Neural cell (in vitro differentiated cells): Measurements from ENCODE around the gene OR1K1. TPM values are rescaled to one million over a fixed set of nuclear protein-coding genes. Genes with fewer than 3 reads are reported as not detected.
"Not testable (repeated sequence)": the region's sequence is repeated elsewhere in the genome, so short reads cannot be mapped to it uniquely, and the experiment has no call there.

Experiments used
- H2AFZ ChIP-seq: fragments of 200-600, 300-800 bp; sonication (generic), shearing (Covaris generic); 2 replicates; pipeline ENCODE4 v1.6.0; 2014; ENCODE audit warnings: low read depth, mild to moderate bottlenecking, antibody characterized with exemption, low read length, moderate library complexity
- H3F3A ChIP-seq: fragments of 200-600 bp; shearing (Covaris generic); 2 replicates; pipeline ENCODE4 v1.6.1; 2016; ENCODE audit warnings: mild to moderate bottlenecking, moderate library complexity, mixed read lengths, antibody characterized with exemption, low read length; ENCODE audit not compliant: insufficient read depth, poor library complexity, severe bottlenecking
- H3K27ac ChIP-seq: fragments of 200-600, 300-800 bp; sonication (generic), shearing (Covaris generic); 2 replicates; pipeline ENCODE4 v1.5.1; 2014; ENCODE audit warnings: mild to moderate bottlenecking, low read length, moderate library complexity
- H3K27me3 ChIP-seq: fragments of 300-800, 200-600 bp; sonication (generic), shearing (Covaris generic); 2 replicates; pipeline ENCODE4 v1.6.0; 2014; ENCODE audit warnings: mild to moderate bottlenecking, low read depth, low read length, moderate library complexity; ENCODE audit not compliant: insufficient read depth
- H3K36me3 ChIP-seq: fragments of 300-800, 200-600 bp; sonication (generic), shearing (Covaris generic); 2 replicates; pipeline ENCODE4 v1.5.1; 2014; ENCODE audit warnings: mild to moderate bottlenecking, antibody characterized with exemption, low read length, moderate library complexity; ENCODE audit not compliant: insufficient read depth
- H3K4me2 ChIP-seq: fragments of 300-800, 200-600 bp; sonication (generic), shearing (Covaris generic); 2 replicates; pipeline ENCODE4 v1.6.0; 2014; ENCODE audit warnings: mild to moderate bottlenecking, low read length
- H3K4me3 ChIP-seq: fragments of 300-800, 200-600 bp; sonication (generic), shearing (Covaris generic); 2 replicates; pipeline ENCODE4 v1.5.1; 2014; ENCODE audit warnings: mild to moderate bottlenecking, low read length, moderate library complexity
- H3K79me2 ChIP-seq: fragments of 200-600 bp; shearing (Covaris generic); replicated peaks from 2 replicates; pipeline ENCODE4 v1.6.0; 2014; ENCODE audit warnings: mild to moderate bottlenecking, low read length, moderate library complexity; ENCODE audit not compliant: insufficient read depth
- H3K9ac ChIP-seq: fragments of 300-800, 200-600 bp; sonication (generic), shearing (Covaris generic); 2 replicates; pipeline ENCODE4 v1.6.1; 2016; ENCODE audit warnings: mild to moderate bottlenecking, low read length, mixed read lengths
- H3K9me2 ChIP-seq: fragments of 200-600 bp; shearing (Covaris generic); 2 replicates; pipeline ENCODE4 v1.6.1; 2016; ENCODE audit warnings: mild to moderate bottlenecking, low read length, mixed read lengths; ENCODE audit not compliant: insufficient read depth
- H3K9me3 ChIP-seq: fragments of 200-600, 300-800 bp; sonication (generic), shearing (Covaris generic); 2 replicates; pipeline ENCODE4 v1.6.1; 2016; ENCODE audit warnings: mild to moderate bottlenecking, mixed run types, low read length, moderate library complexity, mixed read lengths
- H4K20me1 ChIP-seq: fragments of 200-600 bp; shearing (Covaris generic); 2 replicates; pipeline ENCODE4 v1.6.1; 2016; ENCODE audit warnings: mild to moderate bottlenecking, mixed run types; ENCODE audit not compliant: insufficient read depth
- EP300 ChIP-seq: fragments of 450-650 bp; conservative IDR thresholded peaks from 2 replicates; pipeline ENCODE4 v1.6.1; 2014; ENCODE audit warnings: antibody characterized with exemption, mild to moderate bottlenecking, moderate library complexity; ENCODE audit not compliant: poor library complexity, severe bottlenecking
- EZH2 ChIP-seq: fragments of 200-600, 300-800 bp; shearing (Covaris generic), sonication (generic); IDR thresholded peaks from 2 replicates; pipeline ENCODE4 v1.6.1; 2014; ENCODE audit warnings: antibody characterized with exemption, low read length, borderline replicate concordance, mild to moderate bottlenecking; ENCODE audit not compliant: insufficient read depth, poor library complexity, severe bottlenecking
- MXI1 ChIP-seq: fragments of 450-650 bp; conservative IDR thresholded peaks from 2 replicates; pipeline ENCODE4 v1.6.1; 2014; ENCODE audit warnings: antibody characterized with exemption, mild to moderate bottlenecking; ENCODE audit not compliant: poor library complexity, severe bottlenecking
- POLR2AphosphoS5 ChIP-seq: IDR thresholded peaks from 2 replicates; pipeline ENCODE4 v1.6.1; 2012
- RAD21 ChIP-seq: fragments of 450-650 bp; conservative IDR thresholded peaks from 2 replicates; pipeline ENCODE4 v1.6.1; 2014; ENCODE audit warnings: antibody characterized with exemption, mild to moderate bottlenecking, moderate library complexity
- SMC3 ChIP-seq: fragments of 450-650 bp; conservative IDR thresholded peaks from 2 replicates; pipeline ENCODE4 v1.6.1; 2014; ENCODE audit warnings: antibody characterized with exemption, mild to moderate bottlenecking, moderate library complexity; ENCODE audit not compliant: poor library complexity
- TAF1 ChIP-seq: IDR thresholded peaks from 2 replicates; pipeline ENCODE4 v1.6.1; 2012; ENCODE audit warnings: low read depth
- polyA plus RNA-seq: library from polyadenylated mRNA; depleted of rRNA; stranded (reverse); fragments of >200 nt; gene quantifications from 2 replicates; pipeline ENCODE4 v1.2.3, GENCODE V29; 2014
- TF ChIP-seq, protein P1 (sequence below): IDR thresholded peaks from 2 replicates; pipeline ENCODE4 v1.6.1; 2012; ENCODE audit warnings: borderline replicate concordance
- TF ChIP-seq, protein P2 (sequence below): fragments of 450-650 bp; IDR thresholded peaks from 2 replicates; pipeline ENCODE4 v1.5.1; 2014; ENCODE audit warnings: antibody characterized with exemption, mild to moderate bottlenecking, moderate library complexity; ENCODE audit not compliant: poor library complexity, severe bottlenecking

The OR1K1 gene
- polyA plus RNA-seq, 1 donor from 2014 or later, result not detected

GRCh38 chr9:122807271-122807900 is 7.5 kb downstream of the OR1K1 start:
- Histone ChIP-seq H4K20me1 (no peaks in the 10 kb centered on the region), H3F3A (no peaks in the 10 kb centered on the region), H3K27me3 (no peaks in the 10 kb centered on the region), H3K27ac (no peak overlapping the region), H3K9me3 (no peaks in the 10 kb centered on the region), H3K79me2 (no peaks in the 10 kb centered on the region), H3K4me3 (no peak overlapping the region), H3K4me2 (no peak overlapping the region), H3K36me3 (no peaks in the 10 kb centered on the region), H3K9ac (no peak overlapping the region), H2AFZ (no peak overlapping the region), H3K9me2 (no peaks in the 10 kb centered on the region)
- TF ChIP-seq EZH2 (no peak), EP300 (no peak), POLR2AphosphoS5 (no peak), RAD21 (no peak), MXI1 (no peak), SMC3 (no peak), TAF1 (no peak)
- TF ChIP-seq, protein P1, sequence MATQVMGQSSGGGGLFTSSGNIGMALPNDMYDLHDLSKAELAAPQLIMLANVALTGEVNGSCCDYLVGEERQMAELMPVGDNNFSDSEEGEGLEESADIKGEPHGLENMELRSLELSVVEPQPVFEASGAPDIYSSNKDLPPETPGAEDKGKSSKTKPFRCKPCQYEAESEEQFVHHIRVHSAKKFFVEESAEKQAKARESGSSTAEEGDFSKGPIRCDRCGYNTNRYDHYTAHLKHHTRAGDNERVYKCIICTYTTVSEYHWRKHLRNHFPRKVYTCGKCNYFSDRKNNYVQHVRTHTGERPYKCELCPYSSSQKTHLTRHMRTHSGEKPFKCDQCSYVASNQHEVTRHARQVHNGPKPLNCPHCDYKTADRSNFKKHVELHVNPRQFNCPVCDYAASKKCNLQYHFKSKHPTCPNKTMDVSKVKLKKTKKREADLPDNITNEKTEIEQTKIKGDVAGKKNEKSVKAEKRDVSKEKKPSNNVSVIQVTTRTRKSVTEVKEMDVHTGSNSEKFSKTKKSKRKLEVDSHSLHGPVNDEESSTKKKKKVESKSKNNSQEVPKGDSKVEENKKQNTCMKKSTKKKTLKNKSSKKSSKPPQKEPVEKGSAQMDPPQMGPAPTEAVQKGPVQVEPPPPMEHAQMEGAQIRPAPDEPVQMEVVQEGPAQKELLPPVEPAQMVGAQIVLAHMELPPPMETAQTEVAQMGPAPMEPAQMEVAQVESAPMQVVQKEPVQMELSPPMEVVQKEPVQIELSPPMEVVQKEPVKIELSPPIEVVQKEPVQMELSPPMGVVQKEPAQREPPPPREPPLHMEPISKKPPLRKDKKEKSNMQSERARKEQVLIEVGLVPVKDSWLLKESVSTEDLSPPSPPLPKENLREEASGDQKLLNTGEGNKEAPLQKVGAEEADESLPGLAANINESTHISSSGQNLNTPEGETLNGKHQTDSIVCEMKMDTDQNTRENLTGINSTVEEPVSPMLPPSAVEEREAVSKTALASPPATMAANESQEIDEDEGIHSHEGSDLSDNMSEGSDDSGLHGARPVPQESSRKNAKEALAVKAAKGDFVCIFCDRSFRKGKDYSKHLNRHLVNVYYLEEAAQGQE, result no peak
- TF ChIP-seq, protein P2, sequence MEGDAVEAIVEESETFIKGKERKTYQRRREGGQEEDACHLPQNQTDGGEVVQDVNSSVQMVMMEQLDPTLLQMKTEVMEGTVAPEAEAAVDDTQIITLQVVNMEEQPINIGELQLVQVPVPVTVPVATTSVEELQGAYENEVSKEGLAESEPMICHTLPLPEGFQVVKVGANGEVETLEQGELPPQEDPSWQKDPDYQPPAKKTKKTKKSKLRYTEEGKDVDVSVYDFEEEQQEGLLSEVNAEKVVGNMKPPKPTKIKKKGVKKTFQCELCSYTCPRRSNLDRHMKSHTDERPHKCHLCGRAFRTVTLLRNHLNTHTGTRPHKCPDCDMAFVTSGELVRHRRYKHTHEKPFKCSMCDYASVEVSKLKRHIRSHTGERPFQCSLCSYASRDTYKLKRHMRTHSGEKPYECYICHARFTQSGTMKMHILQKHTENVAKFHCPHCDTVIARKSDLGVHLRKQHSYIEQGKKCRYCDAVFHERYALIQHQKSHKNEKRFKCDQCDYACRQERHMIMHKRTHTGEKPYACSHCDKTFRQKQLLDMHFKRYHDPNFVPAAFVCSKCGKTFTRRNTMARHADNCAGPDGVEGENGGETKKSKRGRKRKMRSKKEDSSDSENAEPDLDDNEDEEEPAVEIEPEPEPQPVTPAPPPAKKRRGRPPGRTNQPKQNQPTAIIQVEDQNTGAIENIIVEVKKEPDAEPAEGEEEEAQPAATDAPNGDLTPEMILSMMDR, result no peak

- H3K27me3 ChIP-seq, result no peaks in the 10 kb centered on the region
- no peak overlapping the region for H3K4me3 ChIP-seq
- no peaks in the 10 kb centered on the region for H3F3A ChIP-seq
- no peak overlapping the region for H2AFZ ChIP-seq
- no peaks in the 10 kb centered on the region for H3K9me2 ChIP-seq
- no peak overlapping the region for H3K27ac ChIP-seq
- no peak overlapping the region for H3K9ac ChIP-seq
- no peaks in the 10 kb centered on the region for H3K36me3 ChIP-seq
- H3K4me2 ChIP-seq, result no peak overlapping the region
- TF ChIP-seq POLR2AphosphoS5, result no peak
- TF ChIP-seq MXI1, result no peak
- TF ChIP-seq, protein P2, result no peak
- TF ChIP-seq RAD21, result no peak
- TF ChIP-seq, protein P1, result no peak
- TF ChIP-seq EP300, result no peak
- TF ChIP-seq EZH2, result no peak
- H3K9me3 ChIP-seq, result no peaks in the 10 kb centered on the region
- H3K79me2 ChIP-seq, result no peaks in the 10 kb centered on the region
- no peaks in the 10 kb centered on the region for H4K20me1 ChIP-seq
Observed at GRCh38 chr9:122808141-122808540, 8.2 kb downstream of the OR1K1 start.

DNA sequence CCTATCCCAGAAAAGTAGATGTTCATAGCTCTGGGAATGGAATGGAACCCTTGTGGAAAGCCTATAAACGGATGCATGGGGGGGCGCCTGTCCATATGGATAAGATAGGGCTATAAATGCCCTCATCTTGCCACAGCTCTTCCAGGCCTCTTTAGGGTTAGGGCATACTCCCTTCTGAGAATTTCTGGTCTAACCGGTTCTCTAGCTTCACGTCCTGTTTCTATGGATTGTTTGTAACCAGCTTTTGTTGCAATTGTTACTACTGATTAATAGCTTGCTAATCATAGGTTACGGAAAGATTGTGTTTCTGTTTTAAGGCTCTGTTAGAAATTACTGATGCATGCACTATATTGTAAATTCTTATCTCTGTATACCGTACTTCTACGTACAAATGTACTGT is 9.3 kb downstream of the OR1K1 start:
- not testable (repeated sequence) for H4K20me1 ChIP-seq, H3K79me2 ChIP-seq, H3K36me3 ChIP-seq, H3K4me2 ChIP-seq, H3F3A ChIP-seq, H3K4me3 ChIP-seq, H3K27ac ChIP-seq, H3K9me3 ChIP-seq, H3K9me2 ChIP-seq, H3K27me3 ChIP-seq, H3K9ac ChIP-seq, H2AFZ ChIP-seq
